Measurements from ENCODE around the gene F11R. TPM values are rescaled to one million over a fixed set of nuclear protein-coding genes. Genes with fewer than 3 reads are reported as not detected.

The F11R gene
- polyA plus RNA-seq, 1 experiment: 1.8 TPM

DNA sequence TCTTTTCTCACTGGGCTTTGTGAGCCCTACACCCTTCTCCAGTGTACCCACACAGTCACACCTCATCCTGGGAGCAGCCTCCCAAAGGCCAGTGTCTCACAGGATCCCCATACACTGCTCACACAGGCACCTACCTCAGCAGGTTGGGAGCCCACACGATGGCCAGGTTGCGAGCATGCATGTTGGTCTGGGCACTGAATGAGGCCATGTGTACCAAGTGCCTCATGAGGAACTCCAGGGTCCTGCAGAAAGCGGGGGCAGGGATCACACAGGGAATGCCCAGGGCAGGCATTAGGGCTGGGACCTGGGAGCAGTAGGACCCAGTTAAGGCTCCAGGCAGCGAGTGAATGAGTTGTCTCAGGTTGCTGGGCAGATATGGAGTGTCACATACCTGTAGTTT, 33.3 kb upstream of the F11R start:
- TF ChIP-seq, protein P1, sequence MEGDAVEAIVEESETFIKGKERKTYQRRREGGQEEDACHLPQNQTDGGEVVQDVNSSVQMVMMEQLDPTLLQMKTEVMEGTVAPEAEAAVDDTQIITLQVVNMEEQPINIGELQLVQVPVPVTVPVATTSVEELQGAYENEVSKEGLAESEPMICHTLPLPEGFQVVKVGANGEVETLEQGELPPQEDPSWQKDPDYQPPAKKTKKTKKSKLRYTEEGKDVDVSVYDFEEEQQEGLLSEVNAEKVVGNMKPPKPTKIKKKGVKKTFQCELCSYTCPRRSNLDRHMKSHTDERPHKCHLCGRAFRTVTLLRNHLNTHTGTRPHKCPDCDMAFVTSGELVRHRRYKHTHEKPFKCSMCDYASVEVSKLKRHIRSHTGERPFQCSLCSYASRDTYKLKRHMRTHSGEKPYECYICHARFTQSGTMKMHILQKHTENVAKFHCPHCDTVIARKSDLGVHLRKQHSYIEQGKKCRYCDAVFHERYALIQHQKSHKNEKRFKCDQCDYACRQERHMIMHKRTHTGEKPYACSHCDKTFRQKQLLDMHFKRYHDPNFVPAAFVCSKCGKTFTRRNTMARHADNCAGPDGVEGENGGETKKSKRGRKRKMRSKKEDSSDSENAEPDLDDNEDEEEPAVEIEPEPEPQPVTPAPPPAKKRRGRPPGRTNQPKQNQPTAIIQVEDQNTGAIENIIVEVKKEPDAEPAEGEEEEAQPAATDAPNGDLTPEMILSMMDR (IDR thresholded peaks at IDR 0.05; ENCODE audit: insufficient read depth, low read depth, low read length): no peak
- ChIA-PET POLR2A (no interaction called here), CTCF (interaction anchor here (1.3 to 1.4 kb wide), 2 partner anchors 8 to 12 kb away, joined by 3 to 4 read pairs; partner anchors contain the start of gene USF1)
- H3K36me3 ChIP-seq (ENCODE audit: control insufficient read depth, insufficient read depth, low read length): no peaks in the 10 kb centered on the region
- no peak for DNase-seq (ENCODE audit: low read depth)
- H3K4me3 ChIP-seq (ENCODE audit: low read depth, low read length): no peak overlapping the region
- no peaks in the 10 kb centered on the region for H3K27me3 ChIP-seq (ENCODE audit: control insufficient read depth, insufficient read depth, low read length)

DNA sequence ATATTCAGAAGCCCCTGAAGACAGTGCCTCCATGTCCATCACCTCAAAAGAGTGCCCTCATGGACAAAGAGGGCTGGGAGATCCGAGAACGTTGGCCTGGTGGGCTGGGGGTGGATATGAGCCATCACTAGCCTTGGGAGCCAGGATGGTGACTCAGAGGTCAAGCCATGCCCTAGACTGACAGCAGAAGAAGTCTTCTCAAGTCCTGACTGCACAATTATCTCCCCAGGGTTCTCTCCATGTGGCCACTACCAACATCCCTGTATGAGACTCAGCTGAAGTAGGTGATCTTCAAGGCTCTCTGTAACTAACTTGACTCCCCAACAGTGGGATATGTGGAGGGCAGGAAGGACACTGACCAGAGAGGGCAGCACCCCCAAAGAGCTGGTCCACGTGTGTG, 31.9 kb upstream of the F11R start:
- ChIA-PET CTCF (no interaction called here), POLR2A (no interaction called here)
- DNase-seq (ENCODE audit: low read depth): no peak
- no peaks in the 10 kb centered on the region for H3K27me3 ChIP-seq (ENCODE audit: control insufficient read depth, insufficient read depth, low read length)
- TF ChIP-seq, protein P1 (IDR thresholded peaks at IDR 0.05; ENCODE audit: insufficient read depth, low read depth, low read length): no peak
- H3K4me3 ChIP-seq (ENCODE audit: low read depth, low read length): no peak overlapping the region
- no peaks in the 10 kb centered on the region for H3K36me3 ChIP-seq (ENCODE audit: control insufficient read depth, insufficient read depth, low read length)

GRCh38 chr1:161051219-161051618, 30.3 kb upstream of the F11R start:
- no peak overlapping the region for H3K4me3 ChIP-seq (ENCODE audit: low read depth, low read length)
- no peaks in the 10 kb centered on the region for H3K36me3 ChIP-seq (ENCODE audit: control insufficient read depth, insufficient read depth, low read length)
- TF ChIP-seq, protein P1 (IDR thresholded peaks at IDR 0.05; ENCODE audit: insufficient read depth, low read depth, low read length): no peak
- H3K27me3 ChIP-seq (ENCODE audit: control insufficient read depth, insufficient read depth, low read length): no peaks in the 10 kb centered on the region
- CTCF ChIA-PET: interaction anchor here (0.9 kb wide), 1 partner anchor 19 kb away, joined by 4 read pairs; the partner anchor contains the start of gene ARHGAP30
- POLR2A ChIA-PET: no interaction called here
- no peak for DNase-seq (ENCODE audit: low read depth)

GRCh38 chr1:161048949-161049722, 28.2 kb upstream of the F11R start:
- CTCF ChIA-PET: no interaction called here
- TF ChIP-seq, protein P1 (IDR thresholded peaks at IDR 0.05; ENCODE audit: insufficient read depth, low read depth, low read length): no peak
- Histone ChIP-seq H3K27me3 (ENCODE audit: control insufficient read depth, insufficient read depth, low read length) (no peaks in the 10 kb centered on the region), H3K36me3 (ENCODE audit: control insufficient read depth, insufficient read depth, low read length) (no peaks in the 10 kb centered on the region), H3K4me3 (ENCODE audit: low read depth, low read length) (no peak overlapping the region)
- POLR2A ChIA-PET: no interaction called here
- no peak for DNase-seq (ENCODE audit: low read depth)

DNA sequence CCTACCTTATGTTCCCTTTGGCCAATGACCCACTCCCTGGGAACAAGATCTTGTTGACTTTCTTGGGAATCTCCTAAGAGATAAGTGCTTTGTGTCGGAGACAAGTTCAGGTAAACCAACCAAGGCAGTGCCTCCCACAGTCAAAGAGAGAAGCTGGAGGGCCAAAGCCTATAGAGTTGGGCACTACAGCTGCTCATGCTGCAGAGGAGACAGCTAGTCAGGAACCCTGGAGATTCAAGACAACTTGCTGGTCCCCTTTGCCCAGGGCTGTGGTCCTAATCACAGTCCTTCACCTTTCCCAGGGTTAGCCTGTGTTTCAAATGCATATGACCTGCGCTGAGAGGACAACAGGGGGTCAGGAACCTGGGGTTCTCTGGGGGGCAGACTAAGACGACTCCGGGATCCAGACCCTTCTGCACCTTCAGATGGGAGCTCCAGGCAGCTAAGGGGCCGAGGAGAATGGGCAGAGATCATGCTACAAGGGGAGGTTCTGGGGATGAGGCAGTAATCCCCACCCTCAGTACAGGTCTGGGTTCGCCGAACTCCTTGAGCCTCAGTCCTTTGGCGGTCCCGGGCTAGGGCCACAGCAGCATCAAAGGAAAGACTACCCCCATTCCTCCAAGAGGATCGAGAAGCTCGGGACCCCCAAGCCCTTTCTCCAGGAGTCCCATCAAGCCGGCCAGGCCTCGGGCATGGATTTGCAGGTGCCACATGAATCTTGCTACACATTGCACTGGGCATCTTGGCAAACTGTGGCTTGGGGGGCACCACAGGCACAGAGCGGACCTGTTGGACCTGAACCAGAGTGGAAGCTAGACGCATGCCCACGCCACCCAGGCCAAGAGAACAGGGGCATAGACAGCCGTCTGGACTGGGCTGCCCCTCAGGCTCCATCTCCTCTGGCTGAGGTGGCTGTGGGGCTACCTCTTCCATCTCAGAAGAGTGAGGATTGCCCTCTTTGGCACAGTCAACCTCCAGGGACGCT, 26.8 kb upstream of the F11R start:
- TF ChIP-seq, protein P1 (IDR thresholded peaks at IDR 0.05; ENCODE audit: insufficient read depth, low read depth, low read length): no peak

More for the DNA sequence above, 26.8 kb upstream of the F11R start:
- Histone ChIP-seq H3K4me3 (ENCODE audit: low read depth, low read length) (no peak overlapping the region), H3K36me3 (ENCODE audit: control insufficient read depth, insufficient read depth, low read length) (peaks cover under 1% of the 10 kb centered on the region), H3K27me3 (ENCODE audit: control insufficient read depth, insufficient read depth, low read length) (no peaks in the 10 kb centered on the region)
- ChIA-PET CTCF (interaction anchor here (1.2 to 4.5 kb wide), 3 partner anchors 13 to 51 kb away, joined by 3 to 46 read pairs (median 5); partner anchors contain the start of gene KLHDC9), POLR2A (no interaction called here)
- no peak for DNase-seq (ENCODE audit: low read depth)
